CD4-positive, alpha-beta T cell treated with Interleukin-15 for 1 hour (primary cell): ENCODE results near the gene C6orf89.

ENCODE experiments used
- DNase-seq: peaks from one replicate; pipeline ENCODE4 v3.0.0-alpha.2; 2020

Gene C6orf89

GRCh38 chr6:36970892-36971842 lies 85.4 kb downstream of the C6orf89 start:
- DNase-seq = no peak

DNA sequence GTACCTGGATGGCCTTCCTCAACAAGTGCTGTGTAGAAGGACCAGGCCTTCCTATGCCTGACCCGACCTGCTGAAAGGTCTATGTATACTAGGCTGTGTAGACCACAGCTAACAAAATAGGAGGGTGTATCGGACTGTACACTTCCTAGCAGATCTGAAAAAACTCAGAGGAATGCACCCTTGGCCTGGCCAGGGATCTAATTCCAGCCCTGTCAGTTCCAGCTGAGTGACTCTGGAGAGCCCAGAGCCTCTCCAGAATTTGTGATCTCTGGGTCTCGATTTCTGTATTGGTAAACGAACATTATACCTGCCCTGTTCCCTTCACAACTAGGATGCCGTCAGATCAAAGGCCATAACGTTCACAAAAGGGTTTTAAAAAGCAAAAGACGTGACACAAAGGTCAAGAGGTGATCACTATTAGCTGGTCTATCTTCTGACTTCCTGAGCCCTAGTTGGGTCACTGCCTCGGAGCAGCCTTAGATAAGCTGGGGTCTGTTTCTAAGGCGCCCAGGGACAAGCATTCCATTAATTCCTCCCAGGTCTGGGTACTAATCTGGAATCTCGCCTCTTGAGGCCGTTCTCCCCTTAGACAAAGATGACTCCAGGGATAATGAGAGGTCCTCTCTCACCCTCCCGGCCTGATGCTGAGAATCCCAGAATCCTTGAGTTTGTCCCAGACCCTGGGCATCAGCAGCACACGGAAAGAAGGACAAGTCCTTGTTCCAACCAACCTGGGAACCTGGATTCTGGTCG lies 86.3 kb downstream of the C6orf89 start:
- DNase-seq = no peak

DNA sequence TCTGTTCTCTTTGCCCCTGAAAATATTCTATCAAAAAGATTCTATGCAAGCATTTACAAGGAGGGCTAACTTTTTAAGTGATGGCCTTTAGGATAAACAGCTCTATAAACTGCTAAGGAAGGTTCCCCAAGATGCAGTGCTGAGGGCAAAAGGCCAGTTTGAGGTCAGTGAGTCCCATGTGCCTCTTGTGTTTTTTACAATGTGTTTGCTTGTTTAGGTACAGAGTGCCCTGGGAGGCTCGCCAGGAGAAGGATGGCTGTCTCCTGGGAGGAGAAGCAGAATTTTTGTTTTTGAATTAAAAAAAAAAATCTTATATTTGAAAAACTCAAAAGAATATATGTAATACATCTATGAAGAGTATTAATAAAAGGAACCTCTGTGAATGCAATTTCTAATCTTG lies 87.4 kb downstream of the C6orf89 start:
- DNase-seq = no peak

GRCh38 chr6:36973647-36974046 lies 87.9 kb downstream of the C6orf89 start:
- DNase-seq = no peak

DNA sequence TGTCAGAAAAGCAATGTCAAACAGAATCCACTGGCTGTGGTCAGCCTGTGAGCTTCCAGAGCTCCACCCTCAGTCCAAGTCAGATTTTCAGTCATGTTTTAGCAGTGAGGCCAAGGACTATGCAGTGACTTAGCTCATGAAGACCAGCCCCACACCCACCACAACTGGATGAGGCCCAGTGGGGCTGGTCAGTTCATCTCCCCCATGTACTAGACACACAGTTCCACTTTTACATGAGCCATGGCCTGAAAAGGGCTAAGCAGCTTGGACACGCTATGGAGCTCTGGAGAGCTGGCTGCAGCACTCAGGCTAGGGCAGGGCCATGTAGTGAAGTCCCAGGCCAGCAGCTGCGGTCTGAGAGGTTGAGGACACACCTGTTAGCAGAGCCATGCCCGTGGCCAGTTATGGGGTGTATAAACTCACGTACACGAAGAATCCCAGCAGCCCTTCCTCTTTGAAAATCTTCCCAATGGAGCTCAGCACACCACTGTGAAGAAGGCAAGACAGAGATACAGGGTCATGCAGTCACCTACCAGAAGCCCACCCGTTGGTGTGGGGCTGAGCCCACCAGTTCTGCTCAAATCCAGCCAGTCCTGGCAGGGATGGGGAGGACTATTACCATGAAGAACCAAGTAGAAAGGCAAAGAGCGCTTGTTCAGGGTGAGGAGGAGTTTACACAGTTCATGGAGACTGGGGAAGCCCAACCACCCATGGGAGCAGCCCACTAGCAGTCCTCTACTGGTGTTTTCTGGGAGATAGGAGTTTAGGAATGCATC lies 89.7 kb downstream of the C6orf89 start:
- DNase-seq = no peak

DNA sequence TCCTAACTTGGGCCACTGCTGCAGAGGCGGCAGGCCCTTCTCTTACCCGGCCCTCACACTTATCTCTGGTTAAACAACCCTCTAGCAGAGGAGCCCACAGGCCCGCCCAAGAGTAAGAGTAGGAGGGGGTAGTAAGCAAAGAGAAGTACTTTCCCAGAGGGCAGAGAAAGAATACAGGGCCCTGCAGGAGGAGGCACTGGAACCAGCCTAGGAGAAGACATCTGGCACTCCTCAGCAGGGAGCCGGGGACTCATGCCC lies 90.2 kb downstream of the C6orf89 start:
- no peak for DNase-seq

DNA sequence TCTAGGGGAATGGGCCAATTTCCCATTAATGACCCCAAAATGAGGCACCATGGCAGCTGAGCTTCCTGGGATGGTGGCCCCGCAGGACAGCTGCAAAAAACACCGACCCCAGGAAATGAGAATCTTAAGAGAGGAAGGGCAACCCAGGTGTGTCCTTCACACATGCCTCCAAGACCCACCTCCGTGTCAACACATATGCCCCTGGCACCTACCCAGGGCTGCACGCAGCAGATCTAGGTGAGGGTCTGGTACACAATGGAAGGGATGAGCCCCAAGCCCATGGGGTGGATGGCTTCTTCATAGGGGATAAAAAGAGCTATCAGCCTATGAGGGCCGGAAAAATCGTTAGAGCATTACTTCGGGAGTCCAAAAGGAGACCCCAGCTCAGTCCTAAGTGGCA lies 90.8 kb downstream of the C6orf89 start:
- DNase-seq = no peak

- no peak for DNase-seq
These were observed 91.2 kb downstream of the C6orf89 start for GRCh38 chr6:36976931-36977330.

DNA sequence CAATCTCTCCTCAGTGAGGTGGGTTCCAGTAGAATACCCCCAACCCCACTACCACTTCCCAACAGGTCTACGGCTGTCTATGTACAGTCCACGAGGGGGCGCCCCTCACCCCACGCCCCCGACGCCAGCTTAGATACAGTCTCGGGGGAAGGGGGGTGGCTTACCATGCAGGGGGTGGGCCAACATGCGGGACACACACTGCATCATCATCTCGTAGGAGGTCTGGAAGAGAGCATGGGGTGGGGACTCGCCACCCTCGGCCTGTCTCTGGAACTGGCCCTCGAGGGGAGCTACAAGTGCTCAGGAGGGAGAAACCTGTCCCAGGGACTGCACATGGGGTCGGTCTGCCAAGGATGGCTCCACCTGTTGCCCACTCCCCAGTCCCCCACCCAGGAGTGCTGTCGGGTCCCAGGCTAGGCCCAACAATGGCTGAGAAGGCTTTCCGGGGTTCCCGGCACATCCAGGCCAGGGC lies 91.8 kb downstream of the C6orf89 start:
- DNase-seq = no peak
